DOHH2 (cell line): ENCODE results near the gene PDIA6.

Experiments used
- H3F3A ChIP-seq: fragments of 200-600 bp; sonication (generic), shearing (Covaris generic); 2 replicates; pipeline ENCODE4 v1.6.0; 2016; ENCODE audit warnings: antibody characterized with exemption, mild to moderate bottlenecking; ENCODE audit not compliant: control insufficient read depth, insufficient read depth
- H3K27ac ChIP-seq: fragments of 200-600 bp; sonication (generic); 2 replicates; pipeline ENCODE4 v1.5.1; 2014; ENCODE audit warnings: low read depth, mild to moderate bottlenecking, low read length, moderate library complexity
- H3K27me3 ChIP-seq: fragments of 200-600 bp; sonication (generic); 2 replicates; pipeline ENCODE4 v1.6.1; 2014; ENCODE audit warnings: mild to moderate bottlenecking, low read length, mixed read lengths; ENCODE audit not compliant: control insufficient read depth
- H3K36me3 ChIP-seq: fragments of 200-600 bp; sonication (generic); 2 replicates; pipeline ENCODE4 v1.6.1; 2014; ENCODE audit warnings: mild to moderate bottlenecking, low read length, moderate library complexity, mixed read lengths; ENCODE audit not compliant: control insufficient read depth
- H3K4me1 ChIP-seq: fragments of 200-600 bp; sonication (generic); 2 replicates; pipeline ENCODE4 v1.6.1; 2014; ENCODE audit warnings: mild to moderate bottlenecking, low read length, mixed read lengths; ENCODE audit not compliant: control insufficient read depth
- H3K4me2 ChIP-seq: fragments of 200-600 bp; sonication (generic); 2 replicates; pipeline ENCODE4 v1.6.0; 2014; ENCODE audit warnings: mild to moderate bottlenecking, low read length, moderate library complexity
- H3K4me3 ChIP-seq: fragments of 200-600 bp; sonication (generic); 2 replicates; pipeline ENCODE4 v1.5.1; 2014; ENCODE audit warnings: mild to moderate bottlenecking, low read length, mixed read lengths
- H3K79me2 ChIP-seq: fragments of 200-600 bp; sonication (generic); 2 replicates; pipeline ENCODE4 v1.6.1; 2014; ENCODE audit warnings: mild to moderate bottlenecking, low read length, mixed read lengths; ENCODE audit not compliant: control insufficient read depth
- H3K9me2 ChIP-seq: fragments of 200-600 bp; sonication (generic); replicated peaks from 2 replicates; pipeline ENCODE4 v1.6.1; 2014; ENCODE audit warnings: mild to moderate bottlenecking, low read length, mixed read lengths; ENCODE audit not compliant: control insufficient read depth
- H3K9me3 ChIP-seq: fragments of 200-600 bp; sonication (generic); 2 replicates; pipeline ENCODE4 v1.6.1; 2014; ENCODE audit warnings: antibody characterized with exemption, low read length, mixed read lengths; ENCODE audit not compliant: control insufficient read depth, insufficient read depth
- H4K20me1 ChIP-seq: fragments of 200-600 bp; sonication (generic); 2 replicates; pipeline ENCODE4 v1.6.0; 2014; ENCODE audit warnings: low read depth, mild to moderate bottlenecking, antibody characterized with exemption, low read length, moderate library complexity; ENCODE audit not compliant: control insufficient read depth, insufficient read depth
- EZH2phosphoT487 ChIP-seq: fragments of 200-600 bp; sonication (generic); IDR thresholded peaks from 2 replicates; pipeline ENCODE4 v1.6.1; 2017; ENCODE audit warnings: borderline replicate concordance, mild to moderate bottlenecking, antibody characterized with exemption, low read length, moderate library complexity, mixed read lengths
- TF ChIP-seq, protein P1 (sequence below): fragments of 200-600 bp; sonication (generic); IDR thresholded peaks from one replicate; pipeline ENCODE4 v1.5.1; 2014; ENCODE audit warnings: antibody characterized with exemption, mild to moderate bottlenecking, low read depth, low read length; ENCODE audit not compliant: poor library complexity, severe bottlenecking

Gene PDIA6

DNA sequence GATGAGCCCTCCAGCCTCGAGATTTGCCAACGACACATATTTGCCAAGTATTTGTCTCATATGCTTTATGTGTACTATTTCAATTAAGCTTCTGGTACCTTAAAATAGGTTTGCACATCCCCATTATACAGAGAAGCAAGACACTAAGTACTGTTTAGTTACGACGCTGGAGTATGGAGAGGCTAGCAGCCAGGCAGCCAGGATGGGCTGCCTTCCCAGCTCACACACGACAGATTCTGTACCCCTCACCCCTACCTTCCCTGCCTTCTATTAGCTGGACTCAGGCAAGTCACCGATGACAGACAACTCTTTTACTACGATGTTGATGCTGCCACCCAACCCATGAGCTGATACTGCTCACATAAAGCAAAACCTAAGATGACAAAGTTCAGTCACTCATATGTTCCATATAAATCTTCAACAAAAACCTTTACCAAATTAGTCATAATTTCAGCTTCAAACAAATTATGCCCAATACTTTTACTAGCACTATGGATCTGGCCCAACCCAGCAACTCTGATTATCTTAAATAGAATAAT is 17.0 kb downstream of the PDIA6 start:
- Histone ChIP-seq H3K4me2 (no peak overlapping the region), H3K36me3 (peaks cover 93% of the 10 kb centered on the region), H3K27me3 (no peaks in the 10 kb centered on the region), H3K4me3 (no peak overlapping the region), H3K9me2 (no peaks in the 10 kb centered on the region), H3K9me3 (no peaks in the 10 kb centered on the region), H3K4me1 (peaks cover 8% of the 10 kb centered on the region), H3K27ac (no peak overlapping the region), H4K20me1 (peaks cover 14% of the 10 kb centered on the region; the same call in 1 of the 2 replicates), H3K79me2 (peaks cover 69% of the 10 kb centered on the region), H3F3A (peaks cover 7% of the 10 kb centered on the region; the same call in 1 of the 2 replicates)
- TF ChIP-seq, protein P1, sequence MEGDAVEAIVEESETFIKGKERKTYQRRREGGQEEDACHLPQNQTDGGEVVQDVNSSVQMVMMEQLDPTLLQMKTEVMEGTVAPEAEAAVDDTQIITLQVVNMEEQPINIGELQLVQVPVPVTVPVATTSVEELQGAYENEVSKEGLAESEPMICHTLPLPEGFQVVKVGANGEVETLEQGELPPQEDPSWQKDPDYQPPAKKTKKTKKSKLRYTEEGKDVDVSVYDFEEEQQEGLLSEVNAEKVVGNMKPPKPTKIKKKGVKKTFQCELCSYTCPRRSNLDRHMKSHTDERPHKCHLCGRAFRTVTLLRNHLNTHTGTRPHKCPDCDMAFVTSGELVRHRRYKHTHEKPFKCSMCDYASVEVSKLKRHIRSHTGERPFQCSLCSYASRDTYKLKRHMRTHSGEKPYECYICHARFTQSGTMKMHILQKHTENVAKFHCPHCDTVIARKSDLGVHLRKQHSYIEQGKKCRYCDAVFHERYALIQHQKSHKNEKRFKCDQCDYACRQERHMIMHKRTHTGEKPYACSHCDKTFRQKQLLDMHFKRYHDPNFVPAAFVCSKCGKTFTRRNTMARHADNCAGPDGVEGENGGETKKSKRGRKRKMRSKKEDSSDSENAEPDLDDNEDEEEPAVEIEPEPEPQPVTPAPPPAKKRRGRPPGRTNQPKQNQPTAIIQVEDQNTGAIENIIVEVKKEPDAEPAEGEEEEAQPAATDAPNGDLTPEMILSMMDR, result no peak
- TF ChIP-seq EZH2phosphoT487, result no peak

DNA sequence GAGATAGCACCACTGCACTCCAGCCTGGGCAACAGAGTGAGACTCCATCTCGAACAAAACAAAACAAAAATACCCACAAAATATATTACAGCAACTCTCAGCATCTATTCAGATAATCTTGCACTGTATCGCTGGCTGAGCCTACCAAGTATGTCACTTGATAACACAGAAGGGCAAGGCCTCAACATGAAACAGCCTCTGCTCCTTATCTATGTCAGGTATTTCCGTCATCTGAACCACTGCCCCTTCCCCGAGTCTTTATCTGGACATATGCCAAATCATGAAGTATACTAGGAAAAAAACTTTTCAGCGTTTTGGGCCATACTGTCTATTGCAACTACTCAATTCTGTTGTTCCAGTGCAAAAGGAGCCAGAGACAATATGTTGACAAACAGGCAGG is 17.7 kb downstream of the PDIA6 start:
- H3K27ac ChIP-seq, result no peak overlapping the region
- no peaks in the 10 kb centered on the region for H3K9me2 ChIP-seq
- TF ChIP-seq EZH2phosphoT487, result no peak
- TF ChIP-seq, protein P1, result no peak
- no peaks in the 10 kb centered on the region for H3K27me3 ChIP-seq
- H3K4me2 ChIP-seq, result no peak overlapping the region
- H3K36me3 ChIP-seq, result peaks cover 93% of the 10 kb centered on the region
- H3K79me2 ChIP-seq, result peaks cover 62% of the 10 kb centered on the region
- H3F3A ChIP-seq, result peaks cover 10% of the 10 kb centered on the region; the same call in 1 of the 2 replicates
- no peaks in the 10 kb centered on the region for H3K9me3 ChIP-seq
- H4K20me1 ChIP-seq, result peaks cover 12% of the 10 kb centered on the region; the same call in 1 of the 2 replicates
- peaks cover under 1% of the 10 kb centered on the region for H3K4me1 ChIP-seq
- H3K4me3 ChIP-seq, result no peak overlapping the region

DNA sequence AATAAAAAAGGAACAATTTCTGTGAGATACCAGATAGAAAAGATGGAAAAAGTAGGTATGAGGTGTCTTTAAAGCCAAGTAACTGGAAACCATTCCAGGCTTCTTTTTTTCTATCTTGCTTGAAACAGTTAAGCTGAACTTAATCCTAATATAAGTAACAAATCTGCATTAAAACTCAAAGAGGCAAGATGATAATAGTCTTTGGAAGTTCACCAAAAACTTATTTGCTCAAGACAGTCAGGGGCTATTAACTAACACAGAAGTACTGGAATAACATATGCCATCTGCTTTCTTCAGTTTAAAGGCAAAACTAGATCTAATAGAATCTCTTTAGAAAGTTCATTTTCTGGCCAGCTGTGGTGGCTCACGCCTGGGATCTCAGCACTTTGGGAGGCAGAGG is 18.8 kb downstream of the PDIA6 start:
- H3K4me1 ChIP-seq, result no peaks in the 10 kb centered on the region
- peaks cover 92% of the 10 kb centered on the region for H3K36me3 ChIP-seq
- no peak overlapping the region for H3K27ac ChIP-seq
- H3K9me2 ChIP-seq, result no peaks in the 10 kb centered on the region
- no peaks in the 10 kb centered on the region for H3K9me3 ChIP-seq
- H3K4me2 ChIP-seq, result no peak overlapping the region
- no peak overlapping the region for H3K4me3 ChIP-seq
- H3K27me3 ChIP-seq, result no peaks in the 10 kb centered on the region
- H3F3A ChIP-seq, result peaks cover 15% of the 10 kb centered on the region
- peaks cover 8% of the 10 kb centered on the region; the same call in 1 of the 2 replicates for H4K20me1 ChIP-seq
- no peak for TF ChIP-seq EZH2phosphoT487
- TF ChIP-seq, protein P1, result no peak
- H3K79me2 ChIP-seq, result peaks cover 51% of the 10 kb centered on the region
